B cell (primary cell): ENCODE results near the gene HS3ST5. TPM values are rescaled to one million over a fixed set of nuclear protein-coding genes. Genes with fewer than 3 reads are reported as not detected.

ENCODE experiments used
- ATAC-seq: fragments of 200-7000 bp; cut with Tn5 transposase; one replicate; pipeline ENCODE4 v1.10.0; 2021; ENCODE audit warnings: low read depth, mild to moderate bottlenecking, moderate number of reproducible peaks, moderate library complexity
- CTCF ChIA-PET: fragments of 350-600 bp; sonication (Branson Sonifier 250); formaldehyde crosslinking; loops from one replicate; lab custom pipeline; 2021; ENCODE audit warnings: antibody characterized with exemption, inconsistent platforms; lab: Charles Lee
- POLR2A ChIA-PET: fragments of 350-600 bp; sonication (Branson Sonifier 250); formaldehyde crosslinking; loops from one replicate; lab custom pipeline; 2021; ENCODE audit warnings: antibody characterized with exemption; lab: Charles Lee
- DNase-seq: peaks from one replicate; pipeline ENCODE4 v3.0.0; 2013
- H2AFZ ChIP-seq: 2 replicates; pipeline ENCODE4 v1.6.1; 2012; ENCODE audit warnings: mild to moderate bottlenecking, low read depth, low read length; ENCODE audit not compliant: insufficient read depth, poor library complexity, severe bottlenecking
- H3K27ac ChIP-seq, 2 donors: 1 replicate in 1 of 2; 2 replicates in 1 of 2; pipeline ENCODE4 v1.5.1; 2012 to 2013; ENCODE audit warnings: low read length in 2 of 2, mild to moderate bottlenecking in 2 of 2, moderate library complexity in 1 of 2
- H3K27me3 ChIP-seq, 4 experiments: fragments of 200-600 bp in 1 of 4; sonication (generic) in 1 of 4; replicated peaks in 1 of 4; 1 replicate in 2 of 4; 2 replicates in 2 of 4; pipeline versions ENCODE4 v1.6.1 to v1.7.0; 2013 to 2016; ENCODE audit warnings: low read length in 3 of 4, mild to moderate bottlenecking in 2 of 4, mixed read lengths in 1 of 4, moderate library complexity in 1 of 4; ENCODE audit not compliant: insufficient read depth in 4 of 4, control insufficient read depth in 3 of 4; ENCODE audit errors: control extremely low read depth in 1 of 4
- H3K36me3 ChIP-seq, 2 experiments: replicated peaks in 1 of 2; 1 replicate in 1 of 2; 2 replicates in 1 of 2; pipeline versions ENCODE4 v1.6.1 to v1.7.1; 2013; ENCODE audit warnings: low read length in 1 of 2; ENCODE audit not compliant: insufficient read depth in 2 of 2, control insufficient read depth in 1 of 2; ENCODE audit errors: control extremely low read depth in 1 of 2, extremely low read depth in 1 of 2
- H3K4me1 ChIP-seq, 2 donors: fragments of 200-600 bp in 1 of 2; sonication (generic) in 1 of 2; 1 replicate in 1 of 2; 2 replicates in 1 of 2; pipeline versions ENCODE4 v1.5.1 to v1.6.1; 2013 to 2017; ENCODE audit warnings: low read length in 2 of 2; ENCODE audit not compliant: control insufficient read depth in 2 of 2, insufficient read depth in 2 of 2
- H3K4me2 ChIP-seq: replicated peaks from 2 replicates; pipeline ENCODE3; 2012; ENCODE audit warnings: mild to moderate bottlenecking, low read depth, low read length; ENCODE audit not compliant: poor library complexity, severe bottlenecking
- H3K4me3 ChIP-seq, 5 experiments: fragments of 200-600 bp in 1 of 5; sonication (generic) in 1 of 5; 1 replicate in 3 of 5; 2 replicates in 2 of 5; pipeline versions ENCODE4 v1.5.1 to v1.7.0; 2011 to 2016; ENCODE audit warnings: low read length in 4 of 5, mild to moderate bottlenecking in 4 of 5, low read depth in 2 of 5, control low read depth in 1 of 5, moderate library complexity in 1 of 5; ENCODE audit not compliant: insufficient read depth in 1 of 5; ENCODE audit errors: control extremely low read depth in 1 of 5, extremely low read depth in 1 of 5
- H3K79me2 ChIP-seq: fragments of 200-600 bp; sonication (generic); one replicate; pipeline ENCODE4 v1.6.0; 2016; ENCODE audit warnings: low read length; ENCODE audit not compliant: control insufficient read depth, insufficient read depth
- H3K9ac ChIP-seq: fragments of 200-600 bp; sonication (generic); 2 replicates; pipeline ENCODE4 v1.6.1; 2017; ENCODE audit warnings: mild to moderate bottlenecking, low read length, moderate library complexity
- H3K9me3 ChIP-seq, 3 donors: one replicate each; pipeline versions ENCODE4 v1.6.1 to v1.7.1; 2013; ENCODE audit warnings: low read length in 2 of 3; ENCODE audit not compliant: control insufficient read depth in 2 of 3, insufficient read depth in 1 of 3; ENCODE audit errors: control extremely low read depth in 1 of 3
- H4K20me1 ChIP-seq: 2 replicates; pipeline ENCODE4 v1.6.0; 2012; ENCODE audit warnings: mild to moderate bottlenecking, low read length; ENCODE audit not compliant: insufficient read depth, control insufficient read depth, poor library complexity, severe bottlenecking
- H3K27ac Mint-ChIP-seq: one replicate; pipeline ENCODE4 v1.8.0; 2021; ENCODE audit warnings: mixed read lengths
- H3K27me3 Mint-ChIP-seq: one replicate; pipeline ENCODE4 v1.8.0; 2021; ENCODE audit warnings: mixed read lengths
- H3K4me1 Mint-ChIP-seq: one replicate; pipeline ENCODE4 v1.8.0; 2021; ENCODE audit warnings: mixed read lengths
- H3K4me3 Mint-ChIP-seq: one replicate; pipeline ENCODE4 v1.8.0; 2021; ENCODE audit warnings: mixed read lengths
- H3K9me3 Mint-ChIP-seq: one replicate; pipeline ENCODE4 v1.8.0; 2022; ENCODE audit warnings: mixed read lengths; ENCODE audit not compliant: insufficient read depth
- EZH2 ChIP-seq: IDR thresholded peaks from 2 replicates; pipeline ENCODE4 v1.6.1; 2012; ENCODE audit warnings: borderline replicate concordance, low read depth, mild to moderate bottlenecking, moderate library complexity, low read length; ENCODE audit not compliant: insufficient read depth, poor library complexity, severe bottlenecking
- WGBS: methylation state at CpG from one replicate; pipeline ENCODE4 v1.1.5; 2013; ENCODE audit warnings: missing lambda C conversion rate; ENCODE audit not compliant: insufficient coverage; 5-methylcytosine and 5-hydroxymethylcytosine counted together
- intact Hi-C: fragments of 100-400 bp; cut with micrococcal nuclease; formaldehyde crosslinking; loops from one replicate; pipeline ENCODE4 v1.10.0; 2022
- polyA plus RNA-seq: library from polyadenylated mRNA; depleted of rRNA; stranded (reverse); fragments of >200 nt; gene quantifications from 2 replicates; pipeline ENCODE4 v1.2.3, GENCODE V29; 2012
- total RNA-seq, 2 donors: library from RNA; stranded (reverse); fragments of 120-200 nt in 1 of 2; gene quantifications; 1 replicate in 1 of 2; 2 replicates in 1 of 2; pipeline versions ENCODE4 v1.2.3 to v1.2.4, GENCODE V29; 2013 to 2022
- TF ChIP-seq, protein P1 (sequence below): fragments of 200-600 bp; IDR thresholded peaks from one replicate; pipeline ENCODE4 v1.8.0; 2022; ENCODE audit warnings: antibody characterized with exemption, mild to moderate bottlenecking

The HS3ST5 gene
- total and polyA plus RNA-seq, 2 donors (not counting 1 experiment from before 2014, with no cell fraction given): not detected

DNA sequence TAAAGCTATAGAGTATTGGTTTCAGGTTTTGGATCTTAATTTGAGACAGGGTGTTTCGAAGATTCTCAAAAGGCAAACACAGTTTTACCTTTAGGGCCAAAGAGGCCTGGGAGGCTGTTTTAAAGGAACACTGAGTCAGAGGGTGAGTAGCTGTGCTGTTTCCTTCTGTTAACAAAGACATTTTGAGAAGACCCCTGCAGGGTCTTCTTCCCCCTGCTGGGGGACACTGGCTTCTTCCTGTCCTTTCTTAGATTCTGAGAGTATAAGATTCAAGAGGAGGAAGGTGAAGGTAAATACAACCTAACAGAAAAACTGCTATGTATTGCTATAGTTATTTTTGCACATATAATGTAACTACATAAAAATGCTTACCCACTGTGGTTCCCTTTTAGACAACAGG lies 19.0 kb downstream of the HS3ST5 start:
- intact Hi-C loops: no loop called here
- no peak overlapping the region for H3K4me2 ChIP-seq
- Mint-ChIP-seq H3K4me1 (no peaks in the 10 kb centered on the region), H3K9me3 (no peaks in the 10 kb centered on the region), H3K27me3 (peaks cover 2% of the 10 kb centered on the region), H3K4me3 (no peak overlapping the region), H3K27ac (no peak overlapping the region)
- H4K20me1 ChIP-seq: no peaks in the 10 kb centered on the region
- ATAC-seq (no peak), DNase-seq (no peak)
- H3K4me1 ChIP-seq: no peaks in the 10 kb centered on the region
- no peak overlapping the region for H2AFZ ChIP-seq
- no peak for TF ChIP-seq EZH2
- TF ChIP-seq, protein P1, sequence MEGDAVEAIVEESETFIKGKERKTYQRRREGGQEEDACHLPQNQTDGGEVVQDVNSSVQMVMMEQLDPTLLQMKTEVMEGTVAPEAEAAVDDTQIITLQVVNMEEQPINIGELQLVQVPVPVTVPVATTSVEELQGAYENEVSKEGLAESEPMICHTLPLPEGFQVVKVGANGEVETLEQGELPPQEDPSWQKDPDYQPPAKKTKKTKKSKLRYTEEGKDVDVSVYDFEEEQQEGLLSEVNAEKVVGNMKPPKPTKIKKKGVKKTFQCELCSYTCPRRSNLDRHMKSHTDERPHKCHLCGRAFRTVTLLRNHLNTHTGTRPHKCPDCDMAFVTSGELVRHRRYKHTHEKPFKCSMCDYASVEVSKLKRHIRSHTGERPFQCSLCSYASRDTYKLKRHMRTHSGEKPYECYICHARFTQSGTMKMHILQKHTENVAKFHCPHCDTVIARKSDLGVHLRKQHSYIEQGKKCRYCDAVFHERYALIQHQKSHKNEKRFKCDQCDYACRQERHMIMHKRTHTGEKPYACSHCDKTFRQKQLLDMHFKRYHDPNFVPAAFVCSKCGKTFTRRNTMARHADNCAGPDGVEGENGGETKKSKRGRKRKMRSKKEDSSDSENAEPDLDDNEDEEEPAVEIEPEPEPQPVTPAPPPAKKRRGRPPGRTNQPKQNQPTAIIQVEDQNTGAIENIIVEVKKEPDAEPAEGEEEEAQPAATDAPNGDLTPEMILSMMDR: no peak
- no peak overlapping the region for H3K4me3 ChIP-seq
- peaks cover 0 to 2% (median 0%) of the 10 kb centered on the region in 4 experiments for H3K27me3 ChIP-seq
- CTCF ChIA-PET: no interaction called here
- H3K9ac ChIP-seq: no peak overlapping the region
- no peaks in the 10 kb centered on the region for H3K9me3 ChIP-seq
- no peaks in the 10 kb centered on the region for H3K36me3 ChIP-seq
- 75% methylated on average over 1 of the region's 1 CpG for WGBS
- H3K27ac ChIP-seq: no peak overlapping the region
- POLR2A ChIA-PET: no interaction called here
- H3K79me2 ChIP-seq: no peaks in the 10 kb centered on the region

DNA sequence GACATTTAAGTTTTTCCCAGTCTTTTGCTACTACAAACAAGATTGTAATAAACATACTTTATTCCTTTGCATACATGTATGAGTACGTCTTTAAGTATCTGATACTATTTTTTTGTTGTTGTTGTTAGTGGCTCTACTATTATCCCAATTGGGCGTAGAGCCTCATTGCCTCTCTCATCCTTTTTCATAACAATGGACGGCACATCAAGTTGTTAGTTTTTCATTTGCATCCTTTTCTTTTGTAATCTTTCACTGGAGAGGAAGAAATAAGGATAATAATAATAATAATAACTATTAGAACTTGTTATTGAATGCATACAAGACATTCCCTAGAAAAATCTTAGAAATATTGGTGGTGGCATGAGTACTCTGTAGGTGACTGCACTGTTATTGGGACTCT lies 23.1 kb downstream of the HS3ST5 start:
- Histone ChIP-seq H3K27me3 (no peaks in the 10 kb centered on the region), H3K9me3 (no peaks in the 10 kb centered on the region), H3K4me3 (no peak overlapping the region), H2AFZ (no peak overlapping the region), H3K4me1 (no peaks in the 10 kb centered on the region), H3K27ac (no peak overlapping the region), H3K9ac (no peak overlapping the region), H4K20me1 (no peaks in the 10 kb centered on the region), H3K79me2 (no peaks in the 10 kb centered on the region), H3K36me3 (no peaks in the 10 kb centered on the region), H3K4me2 (no peak overlapping the region)
- H3K9me3 Mint-ChIP-seq: no peaks in the 10 kb centered on the region
- peaks cover 2% of the 10 kb centered on the region for H3K27me3 Mint-ChIP-seq
- ATAC-seq (no peak), DNase-seq (no peak)
- no peak overlapping the region for H3K27ac Mint-ChIP-seq
- CTCF ChIA-PET: no interaction called here
- POLR2A ChIA-PET: no interaction called here
- no CpG with 5 or more reads among the region's 3 CpGs for whole genome bisulfite sequencing
- intact Hi-C loops: no loop called here
- TF ChIP-seq EZH2: no peak
- TF ChIP-seq, protein P1: no peak
- no peak overlapping the region for H3K4me3 Mint-ChIP-seq
- H3K4me1 Mint-ChIP-seq: no peaks in the 10 kb centered on the region
